ENCODE data around the gene CR1.
"Not testable (repeated sequence)": the region's sequence is repeated elsewhere in the genome, so short reads cannot be mapped to it uniquely, and the experiment has no call there.

Gene CR1

GRCh38 chr1:207682872-207683434, 187.0 kb downstream of the CR1 start:
- not testable (repeated sequence) for DNase-seq

- not testable (repeated sequence) for DNase-seq
Observed at GRCh38 chr1:207690551-207690950, 194.6 kb downstream of the CR1 start.

- DNase-seq = no peak
Observed at GRCh38 chr1:207691010-207691409, 195.1 kb downstream of the CR1 start.
